MM.1S (cell line): ENCODE results near the gene PPIF.

Experiments used
- DNase-seq: peaks from one replicate; pipeline ENCODE4 v3.0.0-alpha.2; 2015
- H2AFZ ChIP-seq: fragments of 300-600 bp; sonication (generic); 2 replicates; pipeline ENCODE4 v1.6.0; 2016; ENCODE audit warnings: antibody characterized with exemption, low read length
- H3F3A ChIP-seq: fragments of 300-600 bp; sonication (generic); 2 replicates; pipeline ENCODE4 v1.6.1; 2016; ENCODE audit warnings: mild to moderate bottlenecking, antibody characterized with exemption, low read length, moderate library complexity, mixed read lengths; ENCODE audit not compliant: insufficient read depth
- H3K27ac ChIP-seq: fragments of 300-600 bp; sonication (generic); 2 replicates; pipeline ENCODE4 v1.5.1; 2016; ENCODE audit warnings: mild to moderate bottlenecking, low read length
- H3K27me3 ChIP-seq: fragments of 300-600 bp; sonication (generic); replicated peaks from 2 replicates; pipeline ENCODE4 v1.6.0; 2016; ENCODE audit warnings: low read length; ENCODE audit not compliant: insufficient read depth
- H3K36me3 ChIP-seq: fragments of 300-600 bp; sonication (generic); replicated peaks from 2 replicates; pipeline ENCODE4 v1.6.1; 2016; ENCODE audit warnings: mild to moderate bottlenecking, low read length, mixed read lengths; ENCODE audit not compliant: insufficient read depth
- H3K4me1 ChIP-seq: fragments of 300-600 bp; sonication (generic); 2 replicates; pipeline ENCODE4 v1.6.1; 2016; ENCODE audit warnings: low read length, mixed read lengths
- H3K4me2 ChIP-seq: fragments of 300-600 bp; sonication (generic); 2 replicates; pipeline ENCODE4 v1.6.0; 2016; ENCODE audit warnings: low read depth, low read length
- H3K4me3 ChIP-seq: fragments of 300-600 bp; sonication (generic); 2 replicates; pipeline ENCODE4 v1.5.1; 2016; ENCODE audit warnings: low read length, mixed read lengths
- H3K79me2 ChIP-seq: fragments of 300-600 bp; sonication (generic); 2 replicates; pipeline ENCODE4 v1.6.1; 2016; ENCODE audit warnings: mixed run types, low read length, mixed read lengths
- H3K9ac ChIP-seq: fragments of 300-600 bp; sonication (generic); 2 replicates; pipeline ENCODE4 v1.6.1; 2016; ENCODE audit warnings: low read length, mixed read lengths
- H3K9me2 ChIP-seq: fragments of 300-600 bp; sonication (generic); replicated peaks from 2 replicates; pipeline ENCODE4 v1.6.1; 2016; ENCODE audit warnings: mild to moderate bottlenecking, low read length, mixed read lengths; ENCODE audit not compliant: insufficient read depth
- H3K9me3 ChIP-seq: fragments of 300-600 bp; sonication (generic); replicated peaks from 2 replicates; pipeline ENCODE4 v1.6.1; 2016; ENCODE audit warnings: mild to moderate bottlenecking, low read length, mixed read lengths; ENCODE audit not compliant: insufficient read depth
- H4K20me1 ChIP-seq: fragments of 300-600 bp; sonication (generic); 2 replicates; pipeline ENCODE4 v1.6.1; 2016; ENCODE audit warnings: mild to moderate bottlenecking, low read length, moderate library complexity, mixed read lengths; ENCODE audit not compliant: insufficient read depth
- EZH2 ChIP-seq: fragments of 300-600 bp; sonication (generic); optimal IDR thresholded peaks from 2 replicates; pipeline ENCODE3; 2017; ENCODE audit warnings: low read depth, mild to moderate bottlenecking, antibody characterized with exemption, low read length, mixed read lengths
- EZH2phosphoT487 ChIP-seq: fragments of 300-600 bp; sonication (generic); IDR thresholded peaks from 2 replicates; pipeline ENCODE4 v1.6.1; 2018; ENCODE audit warnings: antibody characterized with exemption, low read length
- TF ChIP-seq, protein P1 (sequence below): fragments of 300-600 bp; sonication (generic); IDR thresholded peaks from 2 replicates; pipeline ENCODE4 v1.5.1; 2016; ENCODE audit warnings: antibody characterized with exemption, low read length, mixed read lengths

PPIF gene

GRCh38 chr10:79380946-79381721 lies 33.9 kb downstream of the PPIF start:
- Histone ChIP-seq H3K4me2 (no peak overlapping the region), H3K9me3 (no peaks in the 10 kb centered on the region), H3K9me2 (no peaks in the 10 kb centered on the region), H3K27ac (no peak overlapping the region), H4K20me1 (no peaks in the 10 kb centered on the region), H3F3A (no peaks in the 10 kb centered on the region), H3K9ac (no peak overlapping the region), H3K79me2 (no peaks in the 10 kb centered on the region), H3K4me1 (no peaks in the 10 kb centered on the region), H2AFZ (no peak overlapping the region), H3K4me3 (no peak overlapping the region), H3K36me3 (no peaks in the 10 kb centered on the region), H3K27me3 (no peaks in the 10 kb centered on the region)
- DNase-seq: no peak
- TF ChIP-seq EZH2phosphoT487 (no peak), EZH2 (no peak)
- TF ChIP-seq, protein P1, sequence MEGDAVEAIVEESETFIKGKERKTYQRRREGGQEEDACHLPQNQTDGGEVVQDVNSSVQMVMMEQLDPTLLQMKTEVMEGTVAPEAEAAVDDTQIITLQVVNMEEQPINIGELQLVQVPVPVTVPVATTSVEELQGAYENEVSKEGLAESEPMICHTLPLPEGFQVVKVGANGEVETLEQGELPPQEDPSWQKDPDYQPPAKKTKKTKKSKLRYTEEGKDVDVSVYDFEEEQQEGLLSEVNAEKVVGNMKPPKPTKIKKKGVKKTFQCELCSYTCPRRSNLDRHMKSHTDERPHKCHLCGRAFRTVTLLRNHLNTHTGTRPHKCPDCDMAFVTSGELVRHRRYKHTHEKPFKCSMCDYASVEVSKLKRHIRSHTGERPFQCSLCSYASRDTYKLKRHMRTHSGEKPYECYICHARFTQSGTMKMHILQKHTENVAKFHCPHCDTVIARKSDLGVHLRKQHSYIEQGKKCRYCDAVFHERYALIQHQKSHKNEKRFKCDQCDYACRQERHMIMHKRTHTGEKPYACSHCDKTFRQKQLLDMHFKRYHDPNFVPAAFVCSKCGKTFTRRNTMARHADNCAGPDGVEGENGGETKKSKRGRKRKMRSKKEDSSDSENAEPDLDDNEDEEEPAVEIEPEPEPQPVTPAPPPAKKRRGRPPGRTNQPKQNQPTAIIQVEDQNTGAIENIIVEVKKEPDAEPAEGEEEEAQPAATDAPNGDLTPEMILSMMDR: no peak

- TF ChIP-seq EZH2 (no peak), EZH2phosphoT487 (no peak)
- TF ChIP-seq, protein P1: no peak
- H3K27ac ChIP-seq: no peak overlapping the region
- no peak overlapping the region for H3K4me3 ChIP-seq
- no peaks in the 10 kb centered on the region for H3F3A ChIP-seq
- H3K9me2 ChIP-seq: no peaks in the 10 kb centered on the region
- H3K36me3 ChIP-seq: no peaks in the 10 kb centered on the region
- H3K9me3 ChIP-seq: no peaks in the 10 kb centered on the region
- no peak overlapping the region for H3K4me2 ChIP-seq
- H3K79me2 ChIP-seq: no peaks in the 10 kb centered on the region
- H2AFZ ChIP-seq: no peak overlapping the region
- no peaks in the 10 kb centered on the region for H3K4me1 ChIP-seq
- no peak for DNase-seq
- no peak overlapping the region for H3K9ac ChIP-seq
- H3K27me3 ChIP-seq: no peaks in the 10 kb centered on the region
- no peaks in the 10 kb centered on the region for H4K20me1 ChIP-seq
Observed at GRCh38 chr10:79381804-79382221, 34.5 kb downstream of the PPIF start.

DNA sequence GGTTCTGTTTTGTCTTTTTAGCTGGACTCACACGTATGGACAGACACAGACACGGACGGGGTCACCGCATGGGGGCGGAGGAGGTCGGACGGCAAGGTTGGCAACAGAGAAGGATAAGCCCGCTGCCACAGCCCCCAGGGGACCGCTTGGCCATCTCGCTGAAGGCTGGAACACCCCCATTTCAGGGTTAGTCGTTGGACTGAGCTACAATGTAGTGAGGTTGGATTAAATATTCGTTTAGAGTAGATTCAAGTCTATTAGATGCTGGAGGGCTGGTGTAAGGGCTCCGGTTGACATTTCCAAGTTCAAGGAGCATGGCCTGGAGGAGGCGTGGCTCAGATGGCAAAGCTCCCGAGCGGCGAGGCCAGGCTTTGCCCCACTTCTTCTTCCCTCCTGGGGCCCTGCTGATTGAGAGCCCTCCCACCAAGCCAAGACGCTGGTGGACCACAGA lies 35.2 kb downstream of the PPIF start:
- no peak overlapping the region for H3K9ac ChIP-seq
- H3K4me2 ChIP-seq: no peak overlapping the region
- H3K36me3 ChIP-seq: no peaks in the 10 kb centered on the region

More for the DNA sequence above, 35.2 kb downstream of the PPIF start:
- DNase-seq: no peak
- H3K9me3 ChIP-seq: no peaks in the 10 kb centered on the region
- no peak overlapping the region for H3K4me3 ChIP-seq
- no peak overlapping the region for H3K27ac ChIP-seq
- H3K4me1 ChIP-seq: no peaks in the 10 kb centered on the region
- H3K79me2 ChIP-seq: no peaks in the 10 kb centered on the region
- H4K20me1 ChIP-seq: no peaks in the 10 kb centered on the region
- TF ChIP-seq EZH2phosphoT487: no peak
- TF ChIP-seq, protein P1: no peak
- TF ChIP-seq EZH2: no peak
- no peaks in the 10 kb centered on the region for H3K27me3 ChIP-seq
- H2AFZ ChIP-seq: no peak overlapping the region
- H3K9me2 ChIP-seq: no peaks in the 10 kb centered on the region
- H3F3A ChIP-seq: no peaks in the 10 kb centered on the region
